Measurements from ENCODE around the gene PAMR1.
"Not testable (repeated sequence)": the region's sequence is repeated elsewhere in the genome, so short reads cannot be mapped to it uniquely, and the experiment has no call there.

Gene PAMR1

DNA sequence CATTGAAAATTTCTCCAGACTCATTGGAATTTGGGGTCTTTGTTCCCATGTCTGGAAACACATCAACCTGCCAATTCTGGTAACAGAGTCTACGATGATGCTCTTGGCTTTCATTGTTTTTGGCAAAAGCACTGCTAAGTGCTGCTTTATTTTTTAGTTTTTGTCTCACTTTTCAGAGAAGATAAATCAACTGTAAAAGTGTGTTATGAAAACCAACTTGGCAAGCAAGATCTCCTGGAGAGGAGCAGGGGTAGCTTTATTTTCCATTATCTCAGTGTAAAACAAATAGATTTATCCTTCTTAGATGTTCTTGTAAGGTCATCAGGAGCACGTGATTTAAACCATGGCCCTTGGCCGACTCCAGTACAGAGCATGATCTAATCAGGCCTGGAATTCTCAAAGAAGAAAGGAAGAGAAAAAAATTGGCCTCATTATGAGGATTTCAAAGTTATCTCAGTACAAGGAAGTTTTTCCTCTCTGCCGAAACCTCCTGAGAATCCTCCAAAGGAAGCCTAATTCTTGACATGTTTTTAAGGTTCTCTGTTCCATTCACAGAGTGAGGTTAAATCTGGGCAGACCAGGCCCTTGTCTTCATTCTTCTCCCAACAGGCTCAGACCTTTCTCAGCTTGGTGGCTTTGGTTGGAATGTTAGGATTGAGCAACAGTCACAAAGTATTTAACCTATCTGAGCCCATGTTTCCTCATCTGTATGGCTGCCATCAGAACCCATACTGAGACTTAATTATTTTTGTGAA, 16.4 kb upstream of the PAMR1 start:
- no peak for DNase-seq

DNA sequence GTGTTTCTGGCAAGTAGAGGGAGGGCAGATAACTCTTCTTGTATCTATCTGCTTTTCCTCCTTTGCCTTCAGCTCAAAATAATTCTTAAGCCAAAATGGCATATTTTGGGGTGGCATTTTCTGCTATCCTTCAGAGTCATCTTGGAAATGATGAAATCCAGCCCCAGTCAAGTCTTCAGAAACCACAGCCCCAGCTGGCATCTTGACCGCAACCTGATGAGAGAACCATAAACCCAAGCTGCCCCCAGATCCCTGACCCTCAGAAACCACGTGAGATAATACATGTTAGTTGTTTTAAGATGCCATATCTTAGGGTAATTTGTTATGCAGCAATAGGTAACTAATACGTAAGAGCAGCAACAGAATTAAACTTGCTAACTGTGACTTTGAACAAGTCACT, 15.1 kb upstream of the PAMR1 start:
- no peak for DNase-seq

GRCh38 chr11:35539781-35540281, 14.4 kb upstream of the PAMR1 start:
- no peak for DNase-seq

DNA sequence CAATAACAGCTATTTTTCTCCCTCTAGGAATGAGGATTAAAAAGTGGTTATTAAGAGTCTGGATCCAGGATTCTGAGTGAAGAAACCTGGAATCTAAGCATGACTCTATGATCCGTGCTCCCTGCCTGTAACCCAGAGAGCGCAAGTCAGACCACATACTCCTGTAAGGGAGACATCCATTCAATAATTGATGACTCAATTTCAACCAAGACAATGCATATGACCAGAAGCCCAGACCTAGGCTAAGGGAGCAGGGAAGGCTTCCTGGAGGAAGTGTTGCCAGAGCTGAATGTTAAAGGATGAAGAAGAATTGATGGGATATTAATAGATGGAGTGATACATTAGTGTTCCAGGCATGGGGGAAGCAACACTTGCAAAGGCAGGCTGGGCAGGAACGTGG, 13.8 kb upstream of the PAMR1 start:
- no peak for DNase-seq

DNA sequence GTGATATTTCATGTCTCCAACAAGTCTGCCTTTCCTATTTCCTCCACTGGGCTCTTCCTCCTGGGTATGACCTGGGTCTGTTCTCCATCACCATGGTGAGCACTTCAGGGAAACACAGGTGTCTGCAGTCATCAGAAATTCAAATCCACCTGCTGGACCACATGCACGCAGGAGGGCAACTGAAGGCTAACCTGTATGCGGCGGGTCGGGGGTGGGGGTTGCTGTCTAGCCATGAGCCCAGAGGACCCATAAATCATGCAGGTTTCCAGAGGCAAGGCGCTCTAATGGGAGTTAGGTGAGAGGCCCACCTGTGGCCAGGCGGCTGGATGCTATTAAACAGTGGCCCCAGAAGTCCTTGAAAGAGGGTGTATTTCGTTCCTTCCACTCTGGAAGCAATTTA, 11.1 kb upstream of the PAMR1 start:
- no peak for DNase-seq

GRCh38 chr11:35531246-35531645, 5.8 kb upstream of the PAMR1 start:
- no peak for DNase-seq

DNA sequence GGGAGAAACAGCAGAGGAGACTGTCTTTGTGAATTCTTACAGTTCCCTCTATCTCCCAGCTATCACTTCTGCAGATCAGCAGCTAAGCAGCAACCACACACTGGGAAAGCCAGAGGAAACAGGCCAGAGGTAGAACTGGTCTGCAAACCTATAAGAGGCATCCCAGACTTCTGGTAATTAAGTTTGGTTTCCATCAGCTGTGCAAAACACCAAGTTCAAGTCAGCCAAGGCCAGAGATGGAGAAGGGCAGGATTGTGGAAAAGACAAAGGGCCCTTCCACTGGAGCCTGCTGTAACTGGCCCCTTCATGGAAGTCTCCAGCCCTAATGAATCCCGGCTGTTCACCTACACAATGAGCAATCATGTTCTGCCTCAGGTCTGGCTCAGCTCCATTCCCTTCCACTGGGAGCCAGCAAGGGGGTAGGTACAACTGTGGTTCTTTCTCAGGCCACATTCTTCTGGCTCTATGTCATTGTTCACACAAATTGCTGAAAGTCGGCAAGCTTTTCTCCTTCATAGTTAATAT, 4.6 kb upstream of the PAMR1 start:
- no peak for DNase-seq

DNA sequence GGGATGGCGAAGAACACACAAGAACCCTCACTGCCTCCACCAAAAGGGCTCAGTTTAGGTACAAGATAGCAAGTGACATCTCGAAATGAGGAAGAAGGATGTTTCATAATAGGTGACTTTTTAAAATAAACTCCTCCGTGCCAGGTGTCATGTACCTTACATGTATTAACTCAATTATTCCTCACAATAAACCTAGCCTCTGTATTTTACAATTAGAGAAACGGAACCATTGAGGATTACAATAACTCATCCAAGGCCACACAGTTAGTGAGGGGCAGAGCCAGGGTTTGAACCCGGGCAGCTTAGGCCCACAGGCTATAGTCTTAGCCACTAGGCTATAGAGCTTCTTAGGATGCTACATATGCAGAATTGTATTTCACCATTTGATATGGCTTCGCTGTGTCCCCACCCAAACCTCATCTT, 965 bp upstream of the PAMR1 start:
- no peak for DNase-seq

- no peak for DNase-seq
Observed at GRCh38 chr11:35524780-35525179, 636 bp downstream of the PAMR1 start.

- DNase-seq: no peak
Observed at GRCh38 chr11:35523861-35524260, 1.6 kb downstream of the PAMR1 start.

- no peak for DNase-seq
Observed at GRCh38 chr11:35523331-35523768, 2.1 kb downstream of the PAMR1 start.

- not testable (repeated sequence) for DNase-seq
Observed at GRCh38 chr11:35522091-35522490, 3.3 kb downstream of the PAMR1 start.

DNA sequence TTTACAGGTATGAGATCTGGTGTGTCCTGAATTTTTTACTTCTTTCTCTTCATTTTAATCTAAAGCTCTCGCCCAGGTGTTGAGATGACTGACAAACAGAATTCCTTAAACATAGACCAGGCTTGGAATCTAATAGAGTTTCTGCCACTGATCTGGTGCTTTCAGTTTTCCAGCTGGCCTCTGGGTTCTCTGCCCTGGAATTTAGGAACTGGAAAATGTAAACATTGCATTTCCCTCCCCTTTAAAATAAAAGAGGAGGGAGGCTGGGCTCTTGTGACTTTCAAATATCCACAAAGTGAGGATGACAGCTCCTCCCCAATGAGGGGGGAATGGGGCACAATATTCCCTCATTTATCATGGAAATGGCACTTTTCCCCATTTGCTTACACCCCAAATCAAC, 5.0 kb downstream of the PAMR1 start:
- DNase-seq: no peak

- no peak for DNase-seq
Observed at GRCh38 chr11:35518766-35519165, 6.7 kb downstream of the PAMR1 start.

DNA sequence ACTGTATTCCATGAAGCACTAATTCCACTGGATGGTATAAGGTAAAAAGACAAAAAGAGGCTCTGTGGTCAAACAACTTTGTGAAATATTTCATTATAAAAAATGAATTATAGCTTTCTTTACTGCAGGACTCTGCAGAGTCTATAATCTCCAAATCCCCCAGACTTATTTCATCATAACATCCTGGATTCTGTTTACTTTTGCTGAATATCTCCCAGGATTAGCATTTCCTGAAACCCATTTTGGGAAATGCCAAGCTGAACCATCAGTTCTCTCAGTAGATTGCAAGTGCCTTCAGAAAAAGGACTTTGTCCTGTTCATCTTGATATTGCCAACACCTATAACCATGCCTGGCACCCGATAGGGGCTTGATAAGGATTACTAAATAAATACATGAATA, 7.9 kb downstream of the PAMR1 start:
- DNase-seq: no peak

- DNase-seq: no peak
Observed at GRCh38 chr11:35516403-35516802, 9.0 kb downstream of the PAMR1 start.

GRCh38 chr11:35515224-35515623, 10.2 kb downstream of the PAMR1 start:
- no peak for DNase-seq

DNA sequence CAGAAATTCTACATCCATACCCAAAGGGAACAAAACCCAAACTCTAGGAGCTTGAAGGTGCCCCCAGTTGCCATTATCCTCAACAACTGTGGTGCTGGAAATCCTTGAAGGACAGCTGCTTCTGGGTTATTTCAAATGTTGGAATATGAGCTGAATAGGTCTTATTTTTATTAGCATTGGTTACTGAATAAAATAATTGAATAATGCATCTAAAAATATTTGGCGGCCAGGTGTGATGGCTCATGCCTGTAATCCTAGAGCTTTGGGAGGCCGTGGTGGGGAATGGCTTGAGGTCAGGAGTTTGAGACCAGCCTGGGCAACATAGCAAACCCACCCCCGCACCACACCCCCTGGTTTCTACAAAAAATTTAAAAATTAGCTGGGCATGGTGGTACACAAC, 10.9 kb downstream of the PAMR1 start:
- DNase-seq: no peak

- no peak for DNase-seq
Observed at GRCh38 chr11:35511666-35512065, 13.8 kb downstream of the PAMR1 start.

DNA sequence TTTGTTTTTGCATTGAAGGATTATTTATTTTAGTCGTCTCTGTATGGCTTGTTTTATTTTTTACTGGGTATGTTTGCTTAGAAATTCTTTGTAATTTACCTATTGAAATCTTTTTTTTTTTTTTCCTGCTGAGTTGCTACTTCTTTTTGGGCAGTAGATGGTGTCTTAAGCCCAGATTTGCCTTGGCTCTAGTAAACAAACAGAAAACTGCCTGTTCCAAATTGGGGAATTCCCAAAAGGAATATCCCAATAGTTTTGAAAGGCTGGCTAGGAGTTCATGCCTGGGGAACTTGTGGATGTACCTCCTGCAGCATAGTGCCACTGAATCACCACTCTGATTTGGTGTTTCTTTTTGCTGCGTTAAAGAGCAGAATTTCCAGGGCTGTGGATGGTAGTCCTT, 17.7 kb downstream of the PAMR1 start:
- DNase-seq: no peak

- no peak for DNase-seq
Observed at GRCh38 chr11:35501776-35502175, 23.6 kb downstream of the PAMR1 start.

GRCh38 chr11:35500744-35501143, 24.7 kb downstream of the PAMR1 start:
- no peak for DNase-seq

GRCh38 chr11:35496416-35496815, 29.0 kb downstream of the PAMR1 start:
- DNase-seq: no peak

DNA sequence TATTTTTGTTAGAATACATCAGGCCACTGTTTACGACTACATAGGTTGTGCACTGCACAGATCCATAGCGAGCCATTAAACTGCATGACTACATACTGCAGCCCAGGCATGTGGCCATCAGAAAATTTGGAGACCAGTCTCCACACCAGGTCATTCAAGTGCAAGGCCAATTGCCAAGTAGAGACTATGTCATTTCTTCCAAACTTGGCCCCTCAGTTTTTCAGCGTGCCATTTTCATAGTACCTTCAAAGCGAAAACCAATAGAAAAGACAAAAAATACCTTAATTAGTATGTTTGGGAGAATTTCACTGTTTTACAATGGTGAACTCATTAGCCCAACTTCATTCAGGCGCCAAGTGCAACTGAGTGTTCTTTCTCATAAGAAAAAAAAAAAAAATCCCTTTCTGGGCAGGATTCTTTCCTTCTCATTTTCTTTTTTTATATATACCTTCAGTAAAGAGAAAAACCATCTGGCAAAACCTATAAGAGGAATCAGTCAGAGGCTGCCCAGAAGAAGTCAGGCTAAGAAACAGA, 30.4 kb downstream of the PAMR1 start:
- no peak for DNase-seq

Data from activated CD4-positive, alpha-beta T cell treated with anti-CD3 and anti-CD28 coated beads, Interleukin-2, amount 50 U/mL, for 4 hours (primary cell).